ENCODE measurements around the gene PLEKHA1. TPM values are rescaled to one million over a fixed set of nuclear protein-coding genes. Genes with fewer than 3 reads are reported as not detected.

The PLEKHA1 gene
- total RNA-seq, 5 donors from 2014 or later (not counting 1 experiment from before 2014, with no cell fraction given), result 36.8 to 58.6 (median 40.5) TPM

- H3K27ac ChIP-seq (ENCODE audit: low read length), result peak overlapping the region; percentile 44
- H3K27me3 Mint-ChIP-seq, result no peaks in the 10 kb centered on the region
- H3K36me3 ChIP-seq (ENCODE audit: control insufficient read depth in 2 of 2, extremely low read depth in 1 of 2, insufficient read depth in 1 of 2, low read length in 1 of 2), result peaks cover 0 to 21% of the 10 kb centered on the region in 2 donors
- H3K9me3 Mint-ChIP-seq, result no peaks in the 10 kb centered on the region
- no peaks in the 10 kb centered on the region for H3K9me3 ChIP-seq
- peaks cover 16 to 40% of the 10 kb centered on the region in 2 experiments for H3K4me1 ChIP-seq (ENCODE audit: control insufficient read depth in 1 of 2, extremely low read depth in 1 of 2, insufficient read depth in 2 of 2, low read length in 2 of 2)
- H3K27me3 ChIP-seq (replicated peaks in 1 of 2; ENCODE audit: control insufficient read depth in 2 of 2, extremely low read depth in 1 of 2, insufficient read depth in 2 of 2, low read length in 1 of 2), result no peaks in the 10 kb centered on the region
- H3K4me3 ChIP-seq (ENCODE audit: control insufficient read depth in 1 of 2, extremely low read depth in 1 of 2, low read length in 1 of 2), result no peak overlapping the region
- DNase-seq (peak in 32 of 35 experiments; percentile 5 to 74 (median 52)), ATAC-seq (replicated peaks in 1 of 4) (peak; percentile 68 to 93 (median 86))
- H3K36me3 Mint-ChIP-seq, result peaks cover 47% of the 10 kb centered on the region
- POLR2A ChIA-PET, result interaction anchor here (1.0 kb wide), 2 partner anchors 33 kb away, joined by 3 to 7 read pairs; partner anchors contain the start of gene PLEKHA1 (in 2 of the 2)
- H3K27ac Mint-ChIP-seq, result peak overlapping the region in 1 of 2 donors; percentile 66
- peaks cover 0 to 53% (median 40%) of the 10 kb centered on the region in 3 donors for H3K4me1 Mint-ChIP-seq
- WGBS (ENCODE audit: insufficient coverage), result no CpG with 5 or more reads among the region's 8 CpGs
- H3K4me3 Mint-ChIP-seq, result peak overlapping the region in 2 of 3 donors; percentile 6 to 59
- CTCF ChIA-PET, result interaction anchor here (0.5 to 1.4 kb wide), 5 partner anchors 18 to 67 kb away, joined by 3 to 6 read pairs (median 4); partner anchors contain the start of gene PLEKHA1 (in 1 of the 2)
Measured at GRCh38 chr10:122407375-122408125, 33.0 kb downstream of the PLEKHA1 start.

- Mint-ChIP-seq H3K27ac (peak overlapping the region; percentile 46 to 99), H3K27me3 (no peaks in the 10 kb centered on the region), H3K36me3 (peaks cover 48% of the 10 kb centered on the region), H3K9me3 (no peaks in the 10 kb centered on the region), H3K4me3 (no peak overlapping the region), H3K4me1 (peaks cover 45 to 59% (median 56%) of the 10 kb centered on the region in 3 donors)
- peaks cover 0 to 19% of the 10 kb centered on the region in 2 donors for H3K36me3 ChIP-seq (ENCODE audit: control insufficient read depth in 2 of 2, extremely low read depth in 1 of 2, insufficient read depth in 1 of 2, low read length in 1 of 2)
- no peak for ATAC-seq (replicated peaks in 1 of 4)
- ChIA-PET POLR2A (interaction anchor here in 1 of 2 donors (0.7 to 1.6 kb wide), 2 partner anchors 9 to 39 kb away, joined by 3 read pairs; partner anchors contain the start of gene PLEKHA1), CTCF (interaction anchor here in 1 of 2 donors (0.8 to 1.1 kb wide), 2 partner anchors 9 to 39 kb away, joined by 3 read pairs; partner anchors contain the start of gene PLEKHA1)
- no peak overlapping the region for H3K4me3 ChIP-seq (ENCODE audit: control insufficient read depth in 1 of 2, extremely low read depth in 1 of 2, low read length in 1 of 2)
- no peaks in the 10 kb centered on the region for H3K9me3 ChIP-seq
- DNase-seq, result no peak
- no peak overlapping the region for H3K27ac ChIP-seq (ENCODE audit: low read length)
- H3K27me3 ChIP-seq (replicated peaks in 1 of 2; ENCODE audit: control insufficient read depth in 2 of 2, extremely low read depth in 1 of 2, insufficient read depth in 2 of 2, low read length in 1 of 2), result no peaks in the 10 kb centered on the region
- H3K4me1 ChIP-seq (ENCODE audit: control insufficient read depth in 1 of 2, extremely low read depth in 1 of 2, insufficient read depth in 2 of 2, low read length in 2 of 2), result peaks cover 21 to 36% of the 10 kb centered on the region in 2 experiments
Measured at GRCh38 chr10:122413327-122413726, 38.8 kb downstream of the PLEKHA1 start.

DNA sequence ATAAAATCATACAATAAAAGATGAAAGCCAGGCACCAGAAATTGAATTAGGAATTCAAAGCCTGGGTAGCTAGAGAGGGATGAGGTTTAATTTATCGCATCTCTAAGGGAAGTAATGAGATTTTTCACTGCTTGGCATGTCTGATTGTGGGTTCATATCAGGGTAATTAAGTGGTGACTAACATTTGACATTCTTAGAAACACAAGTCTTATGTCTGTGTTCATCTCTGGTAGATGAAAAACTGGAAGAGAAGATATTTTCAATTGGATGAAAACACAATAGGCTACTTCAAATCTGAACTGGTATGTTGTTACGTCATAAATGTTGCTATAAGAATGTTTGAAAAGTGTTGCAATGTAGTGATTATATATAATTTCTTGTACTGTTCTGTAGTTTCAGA lies 43.2 kb downstream of the PLEKHA1 start:
- no peaks in the 10 kb centered on the region for H3K27me3 Mint-ChIP-seq
- peak overlapping the region; percentile 99 for H3K27ac Mint-ChIP-seq
- 43% methylated on average over 1 of the region's 2 CpGs for WGBS (ENCODE audit: insufficient coverage)
- ATAC-seq (replicated peaks in 1 of 4) (no peak), DNase-seq (no peak)
- Histone ChIP-seq H3K27ac (ENCODE audit: low read length) (peak overlapping the region; percentile 52), H3K4me1 (ENCODE audit: control insufficient read depth in 1 of 2, extremely low read depth in 1 of 2, insufficient read depth in 2 of 2, low read length in 2 of 2) (peaks cover 38 to 62% of the 10 kb centered on the region in 2 experiments), H3K4me3 (ENCODE audit: control insufficient read depth in 1 of 2, extremely low read depth in 1 of 2, low read length in 1 of 2) (peak overlapping the region in 1 of 2 donors; percentile 5), H3K36me3 (ENCODE audit: control insufficient read depth in 2 of 2, extremely low read depth in 1 of 2, insufficient read depth in 1 of 2, low read length in 1 of 2) (peaks cover 0 to 14% of the 10 kb centered on the region in 2 donors), H3K9me3 (no peaks in the 10 kb centered on the region), H3K27me3 (replicated peaks in 1 of 2; ENCODE audit: control insufficient read depth in 2 of 2, extremely low read depth in 1 of 2, insufficient read depth in 2 of 2, low read length in 1 of 2) (no peaks in the 10 kb centered on the region)
- ChIA-PET CTCF (interaction anchor here in 1 of 2 donors (0.7 kb wide), 1 partner anchor 765 kb away, joined by 3 read pairs; no protein-coding TSS in a partner anchor), POLR2A (no interaction called here)
- no peaks in the 10 kb centered on the region for H3K9me3 Mint-ChIP-seq
- H3K36me3 Mint-ChIP-seq, result peaks cover 42% of the 10 kb centered on the region
- peaks cover 74 to 85% (median 84%) of the 10 kb centered on the region in 3 donors for H3K4me1 Mint-ChIP-seq
- H3K4me3 Mint-ChIP-seq, result peak overlapping the region in 2 of 3 donors; percentile 48 to 68

- Mint-ChIP-seq H3K27me3 (no peaks in the 10 kb centered on the region), H3K36me3 (peaks cover 33% of the 10 kb centered on the region), H3K4me3 (no peak overlapping the region), H3K9me3 (no peaks in the 10 kb centered on the region), H3K4me1 (peaks cover 73 to 91% (median 90%) of the 10 kb centered on the region in 3 donors), H3K27ac (peak overlapping the region; percentile 31 to 85)
- peak overlapping the region; percentile 9 for H3K27ac ChIP-seq (ENCODE audit: low read length)
- DNase-seq, result no peak
- H3K4me3 ChIP-seq (ENCODE audit: control insufficient read depth in 1 of 2, extremely low read depth in 1 of 2, low read length in 1 of 2), result no peak overlapping the region
- H3K9me3 ChIP-seq, result no peaks in the 10 kb centered on the region
- H3K4me1 ChIP-seq (ENCODE audit: control insufficient read depth in 1 of 2, extremely low read depth in 1 of 2, insufficient read depth in 2 of 2, low read length in 2 of 2), result peaks cover 46 to 62% of the 10 kb centered on the region in 2 experiments
- POLR2A ChIA-PET, result interaction anchor here in 1 of 2 donors (0.6 kb wide), 1 partner anchor 29 kb away, joined by 3 read pairs; no protein-coding TSS in a partner anchor
- H3K36me3 ChIP-seq (ENCODE audit: control insufficient read depth in 2 of 2, extremely low read depth in 1 of 2, insufficient read depth in 1 of 2, low read length in 1 of 2), result peaks cover 0 to 12% of the 10 kb centered on the region in 2 donors
- WGBS (ENCODE audit: insufficient coverage), result 100% methylated on average over 1 of the region's 1 CpG
- no peak for ATAC-seq (replicated peaks in 1 of 4)
- CTCF ChIA-PET, result interaction anchor here in 1 of 2 donors (2.0 kb wide), 1 partner anchor 16 kb away, joined by 8 read pairs; no protein-coding TSS in a partner anchor
- no peaks in the 10 kb centered on the region for H3K27me3 ChIP-seq (replicated peaks in 1 of 2; ENCODE audit: control insufficient read depth in 2 of 2, extremely low read depth in 1 of 2, insufficient read depth in 2 of 2, low read length in 1 of 2)
Measured at GRCh38 chr10:122419016-122419415, 44.5 kb downstream of the PLEKHA1 start.

GRCh38 chr10:122419876-122420623 lies 45.5 kb downstream of the PLEKHA1 start:
- CTCF ChIA-PET, result interaction anchor here in 1 of 2 donors (1.1 to 2.0 kb wide), 2 partner anchors 15 to 146 kb away, joined by 4 to 8 read pairs; no protein-coding TSS in a partner anchor

More at GRCh38 chr10:122419876-122420623, 45.5 kb downstream of the PLEKHA1 start:
- Histone ChIP-seq H3K4me3 (ENCODE audit: control insufficient read depth in 1 of 2, extremely low read depth in 1 of 2, low read length in 1 of 2) (no peak overlapping the region), H3K36me3 (ENCODE audit: control insufficient read depth in 2 of 2, extremely low read depth in 1 of 2, insufficient read depth in 1 of 2, low read length in 1 of 2) (peaks cover 0 to 14% of the 10 kb centered on the region in 2 donors), H3K27me3 (replicated peaks in 1 of 2; ENCODE audit: control insufficient read depth in 2 of 2, extremely low read depth in 1 of 2, insufficient read depth in 2 of 2, low read length in 1 of 2) (no peaks in the 10 kb centered on the region), H3K27ac (ENCODE audit: low read length) (peak overlapping the region; percentile 57), H3K9me3 (no peaks in the 10 kb centered on the region), H3K4me1 (ENCODE audit: control insufficient read depth in 1 of 2, extremely low read depth in 1 of 2, insufficient read depth in 2 of 2, low read length in 2 of 2) (peaks cover 45 to 55% of the 10 kb centered on the region in 2 experiments)
- H3K27ac Mint-ChIP-seq, result peak overlapping the region; percentile 57 to 90
- no peak for ATAC-seq (replicated peaks in 1 of 4)
- peaks cover 63 to 88% (median 87%) of the 10 kb centered on the region in 3 donors for H3K4me1 Mint-ChIP-seq
- WGBS (ENCODE audit: insufficient coverage), result no CpG with 5 or more reads among the region's 3 CpGs
- peaks cover 32% of the 10 kb centered on the region for H3K36me3 Mint-ChIP-seq
- DNase-seq, result no peak
- no peaks in the 10 kb centered on the region for H3K27me3 Mint-ChIP-seq
- H3K4me3 Mint-ChIP-seq, result peak overlapping the region in 1 of 3 donors; percentile 53
- no peaks in the 10 kb centered on the region for H3K9me3 Mint-ChIP-seq
- POLR2A ChIA-PET, result no interaction called here

All from T-cell (primary cell).